DOHH2 (cell line): ENCODE measurements around the gene GORASP1.

Experiments used
- H3F3A ChIP-seq: fragments of 200-600 bp; sonication (generic), shearing (Covaris generic); 2 replicates; pipeline ENCODE4 v1.6.0; 2016; ENCODE audit warnings: antibody characterized with exemption, mild to moderate bottlenecking; ENCODE audit not compliant: control insufficient read depth, insufficient read depth
- H3K27ac ChIP-seq: fragments of 200-600 bp; sonication (generic); 2 replicates; pipeline ENCODE4 v1.5.1; 2014; ENCODE audit warnings: low read depth, mild to moderate bottlenecking, low read length, moderate library complexity
- H3K27me3 ChIP-seq: fragments of 200-600 bp; sonication (generic); 2 replicates; pipeline ENCODE4 v1.6.1; 2014; ENCODE audit warnings: mild to moderate bottlenecking, low read length, mixed read lengths; ENCODE audit not compliant: control insufficient read depth
- H3K36me3 ChIP-seq: fragments of 200-600 bp; sonication (generic); 2 replicates; pipeline ENCODE4 v1.6.1; 2014; ENCODE audit warnings: mild to moderate bottlenecking, low read length, moderate library complexity, mixed read lengths; ENCODE audit not compliant: control insufficient read depth
- H3K4me1 ChIP-seq: fragments of 200-600 bp; sonication (generic); 2 replicates; pipeline ENCODE4 v1.6.1; 2014; ENCODE audit warnings: mild to moderate bottlenecking, low read length, mixed read lengths; ENCODE audit not compliant: control insufficient read depth
- H3K4me2 ChIP-seq: fragments of 200-600 bp; sonication (generic); 2 replicates; pipeline ENCODE4 v1.6.0; 2014; ENCODE audit warnings: mild to moderate bottlenecking, low read length, moderate library complexity
- H3K4me3 ChIP-seq: fragments of 200-600 bp; sonication (generic); 2 replicates; pipeline ENCODE4 v1.5.1; 2014; ENCODE audit warnings: mild to moderate bottlenecking, low read length, mixed read lengths
- H3K79me2 ChIP-seq: fragments of 200-600 bp; sonication (generic); 2 replicates; pipeline ENCODE4 v1.6.1; 2014; ENCODE audit warnings: mild to moderate bottlenecking, low read length, mixed read lengths; ENCODE audit not compliant: control insufficient read depth
- H3K9me2 ChIP-seq: fragments of 200-600 bp; sonication (generic); replicated peaks from 2 replicates; pipeline ENCODE4 v1.6.1; 2014; ENCODE audit warnings: mild to moderate bottlenecking, low read length, mixed read lengths; ENCODE audit not compliant: control insufficient read depth
- H3K9me3 ChIP-seq: fragments of 200-600 bp; sonication (generic); 2 replicates; pipeline ENCODE4 v1.6.1; 2014; ENCODE audit warnings: antibody characterized with exemption, low read length, mixed read lengths; ENCODE audit not compliant: control insufficient read depth, insufficient read depth
- H4K20me1 ChIP-seq: fragments of 200-600 bp; sonication (generic); 2 replicates; pipeline ENCODE4 v1.6.0; 2014; ENCODE audit warnings: low read depth, mild to moderate bottlenecking, antibody characterized with exemption, low read length, moderate library complexity; ENCODE audit not compliant: control insufficient read depth, insufficient read depth
- CTCF ChIP-seq: fragments of 200-600 bp; sonication (generic); IDR thresholded peaks from one replicate; pipeline ENCODE4 v1.5.1; 2014; ENCODE audit warnings: antibody characterized with exemption, mild to moderate bottlenecking, low read depth, low read length; ENCODE audit not compliant: poor library complexity, severe bottlenecking
- EZH2phosphoT487 ChIP-seq: fragments of 200-600 bp; sonication (generic); IDR thresholded peaks from 2 replicates; pipeline ENCODE4 v1.6.1; 2017; ENCODE audit warnings: borderline replicate concordance, mild to moderate bottlenecking, antibody characterized with exemption, low read length, moderate library complexity, mixed read lengths

Gene GORASP1

GRCh38 chr3:39144748-39145380, 37.4 kb upstream of the GORASP1 start:
- Histone ChIP-seq H3K4me3 (no peak overlapping the region), H3K9me2 (no peaks in the 10 kb centered on the region), H3K36me3 (peaks cover 76% of the 10 kb centered on the region), H3F3A (peaks cover 22% of the 10 kb centered on the region), H3K79me2 (peaks cover 64% of the 10 kb centered on the region), H3K9me3 (no peaks in the 10 kb centered on the region), H4K20me1 (no peaks in the 10 kb centered on the region; the same call in 1 of the 2 replicates), H3K27ac (no peak overlapping the region), H3K27me3 (no peaks in the 10 kb centered on the region), H3K4me2 (no peak overlapping the region), H3K4me1 (peaks cover 62% of the 10 kb centered on the region)
- no peak for TF ChIP-seq CTCF
- TF ChIP-seq EZH2phosphoT487, result no peak

GRCh38 chr3:39144095-39144747, 36.8 kb upstream of the GORASP1 start:
- H3K9me2 ChIP-seq, result no peaks in the 10 kb centered on the region
- H3K4me2 ChIP-seq, result no peak overlapping the region
- H3K36me3 ChIP-seq, result peaks cover 79% of the 10 kb centered on the region
- no peaks in the 10 kb centered on the region for H3K9me3 ChIP-seq
- H3K79me2 ChIP-seq, result peaks cover 57% of the 10 kb centered on the region
- H3K4me1 ChIP-seq, result peaks cover 56% of the 10 kb centered on the region
- H3K4me3 ChIP-seq, result no peak overlapping the region
- H4K20me1 ChIP-seq, result no peaks in the 10 kb centered on the region; the same call in 1 of the 2 replicates
- no peak overlapping the region for H3K27ac ChIP-seq
- TF ChIP-seq CTCF (no peak), EZH2phosphoT487 (no peak)
- no peaks in the 10 kb centered on the region for H3K27me3 ChIP-seq
- H3F3A ChIP-seq, result peaks cover 16% of the 10 kb centered on the region

GRCh38 chr3:39143051-39143885, 35.8 kb upstream of the GORASP1 start:
- H3F3A ChIP-seq, result peaks cover 7% of the 10 kb centered on the region
- no peaks in the 10 kb centered on the region; the same call in 1 of the 2 replicates for H4K20me1 ChIP-seq
- peaks cover 49% of the 10 kb centered on the region for H3K79me2 ChIP-seq
- no peak overlapping the region for H3K4me3 ChIP-seq
- H3K9me3 ChIP-seq, result no peaks in the 10 kb centered on the region
- TF ChIP-seq CTCF (no peak), EZH2phosphoT487 (no peak)
- no peak overlapping the region for H3K27ac ChIP-seq
- H3K27me3 ChIP-seq, result no peaks in the 10 kb centered on the region
- H3K9me2 ChIP-seq, result no peaks in the 10 kb centered on the region
- peaks cover 79% of the 10 kb centered on the region for H3K36me3 ChIP-seq
- H3K4me2 ChIP-seq, result no peak overlapping the region
- H3K4me1 ChIP-seq, result peaks cover 46% of the 10 kb centered on the region
